HepG2 (cell line): ENCODE data around the gene CHAF1B. TPM values are rescaled to one million over a fixed set of nuclear protein-coding genes. Genes with fewer than 3 reads are reported as not detected.

Experiments
- ATAC-seq: fragments of 200-7000 bp; cut with Tn5 transposase; 3 replicates; pipeline ENCODE4 v1.9.1; 2020; ENCODE audit warnings: mild to moderate bottlenecking, moderate library complexity
- BruUV-seq: library from RNA; stranded (reverse); fragments of 400-500 nt; replicated peaks from 2 replicates; lab custom pipeline; 2021; lab: Mats Ljungman, UMichigan
- CTCF ChIA-PET: fragments of 300-600 bp; formaldehyde crosslinking; extraction: SDS; loops from one replicate; lab custom pipeline; 2021; ENCODE audit warnings: low total read pairs, inconsistent platforms, low intra/inter-chr PET ratio; lab: Yijun Ruan, JAX
- POLR2A ChIA-PET: fragments of 350-600 bp; sonication (Branson Sonifier 250); formaldehyde crosslinking; loops from one replicate; lab custom pipeline; 2020; ENCODE audit warnings: antibody characterized with exemption, inconsistent platforms; lab: Yijun Ruan, JAX
- DNase-seq: peaks from one replicate; pipeline ENCODE4 v3.0.0-alpha.2; 2015; ENCODE audit warnings: low spot score
- FAIRE-seq: peaks from 3 replicates; lab custom pipeline; 2011; peaks lifted over from hg19 to GRCh38; lab: Jason Lieb, UNC
- H2AFZ ChIP-seq: one replicate; pipeline ENCODE4 v1.6.1; 2011; ENCODE audit warnings: low read length, inconsistent platforms
- H3K27ac ChIP-seq: fragments of 300-600 bp; 3 replicates; pipeline ENCODE4 v1.8.0; 2011; ENCODE audit warnings: mixed run types, mild to moderate bottlenecking, mixed read lengths, low read length, inconsistent platforms; ENCODE audit not compliant: insufficient read depth; ENCODE audit errors: extremely low read length
- H3K27me3 ChIP-seq, 2 experiments: fragments of 200-600 bp in 1 of 2; 2 replicates in 1 of 2; 3 replicates in 1 of 2; pipeline versions ENCODE4 v1.6.0 to v1.8.0; 2011; ENCODE audit warnings: low read length in 2 of 2, mild to moderate bottlenecking in 2 of 2, moderate library complexity in 2 of 2, inconsistent platforms in 1 of 2; ENCODE audit not compliant: insufficient read depth in 2 of 2, control insufficient read depth in 1 of 2
- H3K36me3 ChIP-seq, 2 experiments: fragments of 200-600 bp in 1 of 2; replicated peaks in 1 of 2; 2 replicates in 1 of 2; 3 replicates in 1 of 2; pipeline versions ENCODE4 v1.5.1 to v1.8.0; 2011; ENCODE audit warnings: low read length in 2 of 2, inconsistent platforms in 1 of 2; ENCODE audit not compliant: insufficient read depth in 2 of 2, control insufficient read depth in 1 of 2
- H3K4me1 ChIP-seq: 2 replicates; pipeline ENCODE4 v1.5.1; 2012; ENCODE audit warnings: low read length, inconsistent platforms; ENCODE audit not compliant: insufficient read depth
- H3K4me2 ChIP-seq: 2 replicates; pipeline ENCODE4 v1.6.0; 2011; ENCODE audit warnings: low read depth, low read length, inconsistent platforms
- H3K4me3 ChIP-seq, 3 experiments: fragments of 200-600 bp in 1 of 3; sonication (generic), shearing (Covaris generic) in 1 of 3; replicated peaks in 1 of 3; 2 replicates each; pipeline ENCODE4 v1.5.1; 2011 to 2016; ENCODE audit warnings: low read length in 3 of 3, inconsistent platforms in 2 of 3, low read depth in 2 of 3, mild to moderate bottlenecking in 2 of 3, control low read depth in 1 of 3, mixed read lengths in 1 of 3; ENCODE audit not compliant: insufficient read depth in 1 of 3
- H3K79me2 ChIP-seq: one replicate; pipeline ENCODE4 v1.6.1; 2011; ENCODE audit warnings: low read length, inconsistent platforms; ENCODE audit not compliant: insufficient read depth
- H3K9ac ChIP-seq: 2 replicates; pipeline ENCODE4 v1.6.0; 2011; ENCODE audit warnings: mild to moderate bottlenecking, low read depth, low read length, inconsistent platforms; ENCODE audit not compliant: insufficient read depth
- H3K9me3 ChIP-seq: 2 replicates; pipeline ENCODE4 v1.5.1; 2012; ENCODE audit warnings: mild to moderate bottlenecking, low read length
- H4K20me1 ChIP-seq: 2 replicates; pipeline ENCODE4 v1.6.0; 2011; ENCODE audit warnings: inconsistent platforms, mild to moderate bottlenecking, low read length, moderate library complexity; ENCODE audit not compliant: insufficient read depth
- GFI1 ChIP-seq: sonication (generic); formaldehyde crosslinking; IDR thresholded peaks from 2 replicates; pipeline ENCODE4 v1.5.0; 2020; ENCODE audit warnings: missing genetic modification reagents, mild to moderate bottlenecking, borderline replicate concordance
- HMG20A ChIP-seq: IDR thresholded peaks from 2 replicates; pipeline ENCODE4 v1.6.1; 2016; ENCODE audit warnings: borderline replicate concordance
- JUNB ChIP-seq: sonication (generic); formaldehyde crosslinking; IDR thresholded peaks from 2 replicates; pipeline ENCODE4 v1.8.0; 2022; ENCODE audit warnings: missing genetic modification reagents, mild to moderate bottlenecking, borderline replicate concordance
- MYNN ChIP-seq: sonication (generic); formaldehyde crosslinking; IDR thresholded peaks from 2 replicates; pipeline ENCODE4 v1.4.0; 2020; ENCODE audit warnings: mild to moderate bottlenecking, low read depth, missing genetic modification reagents
- NRL ChIP-seq: sonication (generic); formaldehyde crosslinking; IDR thresholded peaks from 2 replicates; pipeline ENCODE4 v1.5.0; 2020; ENCODE audit warnings: missing genetic modification reagents, mild to moderate bottlenecking, moderate library complexity, borderline replicate concordance
- PAWR ChIP-seq: sonication (generic); formaldehyde crosslinking; IDR thresholded peaks from 2 replicates; pipeline ENCODE4 v1.4.0; 2020; ENCODE audit warnings: missing genetic modification reagents, mild to moderate bottlenecking, borderline replicate concordance
- STAT6 ChIP-seq: sonication (generic); formaldehyde crosslinking; IDR thresholded peaks from 2 replicates; pipeline ENCODE4 v1.4.0; 2020; ENCODE audit warnings: missing genetic modification reagents, mild to moderate bottlenecking, borderline replicate concordance
- TEAD3 ChIP-seq: optimal IDR thresholded peaks from 2 replicates; pipeline ENCODE3; 2016; ENCODE audit warnings: borderline replicate concordance
- THAP11 ChIP-seq: IDR thresholded peaks from 2 replicates; pipeline ENCODE4 v1.6.1; 2016; ENCODE audit warnings: missing biosample characterization, missing genetic modification reagents
- ZNF614 ChIP-seq: IDR thresholded peaks from 2 replicates; pipeline ENCODE4 v1.6.1; 2018; ENCODE audit warnings: missing biosample characterization, missing genetic modification reagents, inconsistent platforms, borderline replicate concordance
- WGBS: methylation state at CpG from one replicate; pipeline ENCODE4 v1.1.6; 2017; ENCODE audit warnings: low lambda C conversion rate; 5-methylcytosine and 5-hydroxymethylcytosine counted together
- in situ Hi-C: cut with HindIII; loops from 2 replicates; pipeline ENCODE4 v1.10.0; 2017; ENCODE audit warnings: low pct_unique_long_range_greater_than_20kb; ENCODE audit not compliant: extremely low pct_ligation_motif_present
- intact Hi-C: fragments of 100-400 bp; cut with micrococcal nuclease; formaldehyde crosslinking; loops from one replicate; pipeline ENCODE4 v1.10.0; 2022; ENCODE audit not compliant: unreplicated experiment
- polyA plus RNA-seq, 8 experiments: library from polyadenylated mRNA; depleted of rRNA in 3 of 8; stranded (reverse) in 7 of 8; unstranded in 1 of 8; fragments of >200 nt; fragmentation: Illumina TruSeq in 4 of 8; extraction: Trizol in 4 of 8; gene quantifications; 2 replicates each; pipeline versions ENCODE4 v1.2.1 to v1.2.3, GENCODE V29; 2011 to 2016; ENCODE audit warnings: low read depth in 4 of 8, missing spikeins in 1 of 8, mixed read lengths in 1 of 8; ENCODE audit not compliant: insufficient read depth in 1 of 8
- total RNA-seq, 5 experiments: library from RNA; depleted of rRNA; stranded (reverse); fragments of >200 nt; fragmentation: Illumina TruSeq; extraction: Trizol; gene quantifications; 2 replicates each; pipeline ENCODE4 v1.2.3, GENCODE V29; 2016; ENCODE audit warnings: low read depth in 1 of 5
- TF ChIP-seq, protein P1 (sequence below): sonication (generic); formaldehyde crosslinking; IDR thresholded peaks from 2 replicates; pipeline ENCODE4 v1.4.0; 2020; ENCODE audit warnings: missing genetic modification reagents

Gene CHAF1B
- total and polyA plus RNA-seq, 2 of the 13 experiments (the other 11 are each of a cell fraction or from before 2014, with no cell fraction given): 5.1 to 14.1 TPM

GRCh38 chr21:36384885-36385232 is 333 bp upstream of the CHAF1B start:
- Histone ChIP-seq H3K4me3 (peak overlapping the region; percentile 43 to 75 (median 51)), H2AFZ (no peak overlapping the region), H3K36me3 (no peaks in the 10 kb centered on the region), H3K27ac (no peak overlapping the region), H3K4me1 (peaks cover 47% of the 10 kb centered on the region), H3K9me3 (no peaks in the 10 kb centered on the region), H4K20me1 (no peaks in the 10 kb centered on the region), H3K4me2 (peak overlapping the region; percentile 88), H3K79me2 (no peaks in the 10 kb centered on the region), H3K27me3 (no peaks in the 10 kb centered on the region), H3K9ac (peak overlapping the region; percentile 69; the same call in 1 of the 2 replicates)
- intact Hi-C loops (loop anchor here (1.0 to 5.0 kb wide), 2 partner anchors 65 to 228 kb away; partner anchors contain the start of genes DOP1B and MORC3), in situ Hi-C loops (no loop called here)
- ChIA-PET CTCF (no interaction called here), POLR2A (interaction anchor here (0.7 kb wide), 1 partner anchor 605 kb away, joined by 3 read pairs; no protein-coding TSS in a partner anchor)
- peak; percentile 39; the same call in 2 of the 3 replicates for ATAC-seq
- WGBS: 22% methylated on average over 8 of the region's 8 CpGs
- no peak for FAIRE-seq
- TF ChIP-seq STAT6 (CRISPR knock-in tag) (no peak), GFI1 (peak; percentile 83), ZNF614 (no peak), TEAD3 (CRISPR knock-in tag) (peak; percentile 16), JUNB (no peak), MYNN (CRISPR knock-in tag) (no peak), PAWR (no peak), HMG20A (no peak), THAP11 (CRISPR knock-in tag) (no peak), NRL (CRISPR knock-in tag) (no peak)
- TF ChIP-seq, protein P1, sequence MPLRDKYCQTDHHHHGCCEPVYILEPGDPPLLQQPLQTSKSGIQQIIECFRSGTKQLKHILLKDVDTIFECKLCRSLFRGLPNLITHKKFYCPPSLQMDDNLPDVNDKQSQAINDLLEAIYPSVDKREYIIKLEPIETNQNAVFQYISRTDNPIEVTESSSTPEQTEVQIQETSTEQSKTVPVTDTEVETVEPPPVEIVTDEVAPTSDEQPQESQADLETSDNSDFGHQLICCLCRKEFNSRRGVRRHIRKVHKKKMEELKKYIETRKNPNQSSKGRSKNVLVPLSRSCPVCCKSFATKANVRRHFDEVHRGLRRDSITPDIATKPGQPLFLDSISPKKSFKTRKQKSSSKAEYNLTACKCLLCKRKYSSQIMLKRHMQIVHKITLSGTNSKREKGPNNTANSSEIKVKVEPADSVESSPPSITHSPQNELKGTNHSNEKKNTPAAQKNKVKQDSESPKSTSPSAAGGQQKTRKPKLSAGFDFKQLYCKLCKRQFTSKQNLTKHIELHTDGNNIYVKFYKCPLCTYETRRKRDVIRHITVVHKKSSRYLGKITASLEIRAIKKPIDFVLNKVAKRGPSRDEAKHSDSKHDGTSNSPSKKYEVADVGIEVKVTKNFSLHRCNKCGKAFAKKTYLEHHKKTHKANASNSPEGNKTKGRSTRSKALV: no peak
- DNase-seq: no peak
- no TSS peak for BruUV-seq
